Measurements from ENCODE around the gene ITGA3. TPM values are rescaled to one million over a fixed set of nuclear protein-coding genes. Genes with fewer than 3 reads are reported as not detected.
A peak's percentile ranks its signal among the peaks of the same experiment; 100 is the strongest.

ITGA3 gene
- total RNA-seq, 1 donor from 2014 or later = 50.8 TPM

DNA sequence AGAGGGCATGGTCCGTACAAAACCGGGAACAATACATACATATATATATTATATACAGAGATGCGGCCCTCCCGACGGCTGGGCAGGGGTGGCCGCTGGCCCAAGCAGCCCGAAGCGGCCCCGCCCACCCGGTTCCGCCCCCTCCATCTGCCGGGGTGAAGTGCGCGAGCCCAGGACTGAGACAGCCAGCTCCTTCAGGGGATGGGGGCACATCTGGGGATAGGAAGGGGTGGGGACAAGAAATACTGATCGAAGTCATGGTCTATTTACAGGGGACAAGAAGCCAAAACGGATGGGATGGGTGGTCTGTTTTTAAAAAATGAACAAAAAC is 77.8 kb downstream of the ITGA3 start:
- peaks cover 0 to 43% of the 10 kb centered on the region in 2 donors for H3K36me3 ChIP-seq
- intact Hi-C loops (cut with DNase I) = no loop called here
- H3K4me3 ChIP-seq = no peak overlapping the region
- no peaks in the 10 kb centered on the region for H3K9me3 ChIP-seq
- peaks cover 37% of the 10 kb centered on the region for H3K4me1 ChIP-seq
- TF ChIP-seq POLR2AphosphoS5 (IDR thresholded peaks at IDR 0.05; ENCODE audit: insufficient read depth in 1 of 2, low read depth in 1 of 2) = no peak
- no peak for TF ChIP-seq POLR2A (IDR thresholded peaks at IDR 0.05)
- TF ChIP-seq, protein P1, sequence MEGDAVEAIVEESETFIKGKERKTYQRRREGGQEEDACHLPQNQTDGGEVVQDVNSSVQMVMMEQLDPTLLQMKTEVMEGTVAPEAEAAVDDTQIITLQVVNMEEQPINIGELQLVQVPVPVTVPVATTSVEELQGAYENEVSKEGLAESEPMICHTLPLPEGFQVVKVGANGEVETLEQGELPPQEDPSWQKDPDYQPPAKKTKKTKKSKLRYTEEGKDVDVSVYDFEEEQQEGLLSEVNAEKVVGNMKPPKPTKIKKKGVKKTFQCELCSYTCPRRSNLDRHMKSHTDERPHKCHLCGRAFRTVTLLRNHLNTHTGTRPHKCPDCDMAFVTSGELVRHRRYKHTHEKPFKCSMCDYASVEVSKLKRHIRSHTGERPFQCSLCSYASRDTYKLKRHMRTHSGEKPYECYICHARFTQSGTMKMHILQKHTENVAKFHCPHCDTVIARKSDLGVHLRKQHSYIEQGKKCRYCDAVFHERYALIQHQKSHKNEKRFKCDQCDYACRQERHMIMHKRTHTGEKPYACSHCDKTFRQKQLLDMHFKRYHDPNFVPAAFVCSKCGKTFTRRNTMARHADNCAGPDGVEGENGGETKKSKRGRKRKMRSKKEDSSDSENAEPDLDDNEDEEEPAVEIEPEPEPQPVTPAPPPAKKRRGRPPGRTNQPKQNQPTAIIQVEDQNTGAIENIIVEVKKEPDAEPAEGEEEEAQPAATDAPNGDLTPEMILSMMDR (IDR thresholded peaks at IDR 0.05) = no peak
- no peak for DNase-seq (ENCODE audit: extremely low spot score in 2 of 2)
- H3K27ac ChIP-seq = peak overlapping the region; percentile 52
- H3K27me3 ChIP-seq = no peaks in the 10 kb centered on the region

DNA sequence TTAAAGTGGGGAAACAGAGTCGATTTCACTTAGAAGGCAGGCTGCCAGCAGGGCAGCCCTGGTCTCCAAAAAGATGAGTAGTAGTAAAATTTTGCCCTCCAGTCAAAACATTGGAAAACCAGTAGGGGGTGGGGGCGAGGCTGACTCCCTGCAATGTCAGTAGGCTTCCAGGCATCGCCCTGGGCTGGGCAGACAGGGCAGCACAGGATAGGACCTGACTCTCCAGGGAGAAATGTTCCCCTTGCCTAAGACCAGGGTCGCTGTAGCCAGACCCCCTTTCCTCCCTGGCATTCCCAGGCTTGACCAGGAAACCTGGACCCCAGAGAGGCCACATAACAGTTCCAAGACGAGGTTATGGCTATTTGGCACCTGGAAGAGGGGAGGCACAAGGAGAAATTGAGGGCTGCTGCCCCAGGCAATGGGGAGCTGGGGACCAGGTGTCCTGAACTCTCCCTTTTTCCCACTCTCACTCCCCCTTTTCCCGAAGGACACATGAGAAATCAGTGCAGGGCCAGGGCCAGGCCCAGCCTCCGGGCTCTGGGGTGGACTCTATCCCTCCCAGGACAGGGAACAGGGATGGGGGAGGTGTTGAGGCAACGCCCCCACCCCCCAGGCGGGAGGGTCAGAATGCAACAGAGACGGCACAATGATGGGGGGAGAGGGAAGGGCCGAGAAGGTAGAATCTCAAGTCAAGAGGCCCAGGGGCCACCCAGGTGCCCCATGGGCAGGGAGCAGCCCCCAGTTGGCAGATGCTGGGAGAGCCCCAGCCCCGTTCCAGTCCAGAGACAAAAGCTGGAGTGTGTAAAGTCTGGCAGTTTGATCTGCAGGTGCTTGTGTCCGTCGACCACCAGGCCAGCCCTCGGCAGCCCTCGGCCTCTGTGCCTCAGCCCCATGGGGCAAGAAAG is 78.5 kb downstream of the ITGA3 start:
- peaks cover 0 to 51% of the 10 kb centered on the region in 2 donors for H3K36me3 ChIP-seq
- no peak for TF ChIP-seq POLR2A (IDR thresholded peaks at IDR 0.05)
- no peak for TF ChIP-seq POLR2AphosphoS5 (IDR thresholded peaks at IDR 0.05; ENCODE audit: insufficient read depth in 1 of 2, low read depth in 1 of 2)
- TF ChIP-seq, protein P1 (IDR thresholded peaks at IDR 0.05) = no peak
- no peaks in the 10 kb centered on the region for H3K27me3 ChIP-seq
- H3K4me1 ChIP-seq = peaks cover 30% of the 10 kb centered on the region
- H3K4me3 ChIP-seq = no peak overlapping the region
- H3K9me3 ChIP-seq = no peaks in the 10 kb centered on the region
- no peak overlapping the region for H3K27ac ChIP-seq
- no peak for DNase-seq (ENCODE audit: extremely low spot score in 2 of 2)
- intact Hi-C loops (cut with DNase I) = no loop called here

DNA sequence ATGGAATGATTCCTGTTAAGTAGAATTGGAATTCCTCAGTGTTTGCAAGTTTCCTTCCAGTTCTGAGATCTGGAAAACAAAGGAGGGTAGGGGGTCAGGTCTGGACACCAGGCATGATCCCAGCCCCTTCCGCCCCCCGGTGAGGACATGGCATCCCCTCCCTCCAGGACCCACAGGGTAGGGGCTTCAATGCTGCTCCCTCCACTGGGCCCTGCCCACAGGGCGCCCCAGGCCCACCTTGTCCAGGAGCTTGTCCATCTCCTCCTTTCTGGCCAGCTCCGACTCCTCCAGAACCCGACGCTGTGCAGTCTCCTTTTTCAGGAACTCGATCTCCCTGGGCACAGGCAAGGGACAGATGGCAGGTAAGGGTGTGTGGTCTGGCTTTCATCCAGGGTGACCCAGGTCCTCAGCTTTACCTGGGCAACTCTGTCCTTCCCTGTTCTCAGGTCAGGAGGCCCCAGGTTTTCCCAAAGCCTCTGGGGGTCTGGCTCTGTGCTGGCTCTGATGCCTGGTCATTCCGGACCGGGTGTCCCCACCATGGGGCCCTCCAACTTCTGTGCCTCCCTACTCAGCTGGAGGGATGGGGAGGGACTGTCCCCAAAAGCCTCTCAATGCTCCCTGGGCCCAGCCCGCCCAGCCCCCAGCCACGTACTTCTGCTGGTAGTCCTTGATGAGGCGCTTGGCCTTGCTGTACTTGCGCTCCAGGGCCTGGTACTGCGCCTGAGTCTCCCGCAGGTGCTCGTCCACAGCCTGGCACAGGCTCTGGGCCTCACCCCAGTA is 79.6 kb downstream of the ITGA3 start:
- intact Hi-C loops (cut with DNase I) = no loop called here
- no peaks in the 10 kb centered on the region for H3K27me3 ChIP-seq
- H3K4me3 ChIP-seq = no peak overlapping the region
- no peak for DNase-seq (ENCODE audit: extremely low spot score in 2 of 2)
- H3K36me3 ChIP-seq = peaks cover 0 to 54% of the 10 kb centered on the region in 2 donors
- no peak overlapping the region for H3K27ac ChIP-seq
- TF ChIP-seq POLR2A (IDR thresholded peaks at IDR 0.05) (no peak), POLR2AphosphoS5 (IDR thresholded peaks at IDR 0.05; ENCODE audit: insufficient read depth in 1 of 2, low read depth in 1 of 2) (no peak)
- TF ChIP-seq, protein P1 (IDR thresholded peaks at IDR 0.05) = no peak
- H3K9me3 ChIP-seq = no peaks in the 10 kb centered on the region
- peaks cover 24% of the 10 kb centered on the region for H3K4me1 ChIP-seq

DNA sequence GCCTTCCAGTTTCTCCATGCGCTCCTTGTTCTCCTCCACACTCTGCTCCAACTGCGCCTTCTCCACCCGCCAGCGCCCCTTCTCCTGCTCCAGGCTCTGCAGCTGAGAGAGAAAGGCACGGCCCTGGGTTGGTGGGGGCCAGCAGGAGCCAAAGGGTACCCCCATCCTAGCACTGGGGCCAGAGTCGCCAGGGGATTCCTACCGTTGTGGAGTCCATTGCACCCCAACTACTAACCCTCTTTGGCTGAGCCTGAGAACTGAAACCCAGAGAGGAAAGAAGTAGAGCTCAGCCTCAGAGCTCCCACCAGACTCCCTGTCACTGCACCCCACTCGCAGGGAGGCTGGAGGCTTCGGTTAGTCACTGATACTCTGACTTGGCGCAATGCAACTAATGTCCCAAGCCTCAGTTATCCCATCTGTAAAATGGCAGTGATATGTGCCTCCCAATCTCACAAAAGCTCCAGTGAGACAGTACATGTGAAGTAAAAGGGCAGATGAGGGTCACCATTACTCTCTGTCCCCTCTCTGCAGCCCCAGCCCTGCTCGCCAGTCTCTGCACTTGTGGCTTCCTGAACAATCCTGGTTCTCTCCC is 80.3 kb downstream of the ITGA3 start:
- Histone ChIP-seq H3K27me3 (no peaks in the 10 kb centered on the region), H3K27ac (no peak overlapping the region), H3K4me1 (peaks cover 29% of the 10 kb centered on the region), H3K36me3 (peaks cover 0 to 61% of the 10 kb centered on the region in 2 donors), H3K4me3 (no peak overlapping the region), H3K9me3 (no peaks in the 10 kb centered on the region)
- DNase-seq (ENCODE audit: extremely low spot score in 2 of 2) = no peak
- TF ChIP-seq, protein P1 (IDR thresholded peaks at IDR 0.05) = no peak
- intact Hi-C loops (cut with DNase I) = no loop called here
